Measurements from ENCODE around the gene MRPS14. TPM values are rescaled to one million over a fixed set of nuclear protein-coding genes. Genes with fewer than 3 reads are reported as not detected.

Gene MRPS14
- total RNA-seq, 1 experiment from 2014 or later, result 29.4 TPM

- CTCF ChIA-PET, result no interaction called here
- BruUV-seq (replicated peaks), result no TSS peak
- DNase-seq (ENCODE audit: low read depth, low spot score), result no peak
- Histone ChIP-seq H2AFZ (ENCODE audit: low read depth, low read length, poor library complexity, severe bottlenecking) (no peak overlapping the region), H3K4me3 (replicated peaks in 1 of 2; ENCODE audit: low read depth in 1 of 2, low read length in 2 of 2) (no peak overlapping the region), H3K4me1 (ENCODE audit: control insufficient read depth in 1 of 2, insufficient read depth in 2 of 2, low read length in 2 of 2) (no peaks in the 10 kb centered on the region), H3K36me3 (ENCODE audit: control insufficient read depth in 1 of 2, insufficient read depth in 2 of 2, low read length in 2 of 2) (no peaks in the 10 kb centered on the region), H3K79me2 (ENCODE audit: insufficient read depth, low read length) (no peaks in the 10 kb centered on the region), H3K4me2 (ENCODE audit: low read length) (no peak overlapping the region), H3K9me3 (ENCODE audit: control insufficient read depth in 1 of 2, insufficient read depth in 1 of 2, low read depth in 1 of 2, low read length in 2 of 2) (no peaks in the 10 kb centered on the region), H3K9me2 (ENCODE audit: insufficient read depth) (no peaks in the 10 kb centered on the region), H3K27me3 (ENCODE audit: insufficient read depth, low read length) (peaks cover 15% of the 10 kb centered on the region; the same call in 1 of the 2 replicates), H3K9ac (ENCODE audit: low read length) (no peak overlapping the region), H4K20me1 (ENCODE audit: insufficient read depth) (no peaks in the 10 kb centered on the region), H3K27ac (ENCODE audit: low read depth, low read length) (no peak overlapping the region)
- TF ChIP-seq EZH2phosphoT487 (IDR thresholded peaks at IDR 0.05; ENCODE audit: borderline replicate concordance) (no peak), EGR1 (IDR thresholded peaks at IDR 0.05; ENCODE audit: low read depth) (no peak), MAX (IDR thresholded peaks at IDR 0.05) (no peak), ZFX (IDR thresholded peaks at IDR 0.05) (no peak), POLR2A (IDR thresholded peaks at IDR 0.05; ENCODE audit: borderline replicate concordance, extremely low read depth, insufficient read depth, insufficient read length) (no peak), TCF7L2 (IDR thresholded peaks at IDR 0.05; ENCODE audit: borderline replicate concordance, extremely low read depth, insufficient read depth, insufficient read length) (no peak)
- ATAC-seq, result no peak
- intact Hi-C loops (cut with micrococcal nuclease), result no loop called here
- RAD21 ChIA-PET (ENCODE audit: low non-redundant PET in 1 of 2, low total read pairs in 2 of 2, uncharacterized antibody in 2 of 2, unreplicated experiment in 2 of 2), result no interaction called here
- POLR2A ChIA-PET, result no interaction called here
Measured at GRCh38 chr1:175045519-175045918, 22.3 kb upstream of the MRPS14 start.

- TF ChIP-seq POLR2A (IDR thresholded peaks at IDR 0.05; ENCODE audit: borderline replicate concordance, extremely low read depth, insufficient read depth, insufficient read length) (no peak), ZFX (IDR thresholded peaks at IDR 0.05) (no peak), FOSL1 (IDR thresholded peaks at IDR 0.05; ENCODE audit: low read depth) (no peak), REST (IDR thresholded peaks at IDR 0.05; ENCODE audit: low read depth) (no peak), ZBTB33 (IDR thresholded peaks at IDR 0.05; ENCODE audit: extremely low read depth, insufficient replicate concordance, low read length) (no peak), MAX (IDR thresholded peaks at IDR 0.05) (no peak), YY1 (IDR thresholded peaks at IDR 0.05; ENCODE audit: extremely low read depth, insufficient replicate concordance, low read depth, low read length) (no peak), ATF3 (IDR thresholded peaks at IDR 0.05) (no peak), ZNF274 (IDR thresholded peaks at IDR 0.05; ENCODE audit: low read depth, low read length) (no peak), TCF7L2 (IDR thresholded peaks at IDR 0.05; ENCODE audit: borderline replicate concordance, extremely low read depth, insufficient read depth, insufficient read length) (no peak)
- Histone ChIP-seq H3K4me2 (ENCODE audit: low read length) (no peak overlapping the region), H3K9ac (ENCODE audit: low read length) (no peak overlapping the region), H3K4me3 (replicated peaks in 1 of 2; ENCODE audit: low read depth in 1 of 2, low read length in 2 of 2) (no peak overlapping the region), H3K4me1 (ENCODE audit: control insufficient read depth in 1 of 2, insufficient read depth in 2 of 2, low read length in 2 of 2) (no peaks in the 10 kb centered on the region), H3K27me3 (ENCODE audit: insufficient read depth, low read length) (peaks cover 15% of the 10 kb centered on the region; the same call in 1 of the 2 replicates), H2AFZ (ENCODE audit: low read depth, low read length, poor library complexity, severe bottlenecking) (no peak overlapping the region), H3K27ac (ENCODE audit: low read depth, low read length) (no peak overlapping the region), H3K36me3 (ENCODE audit: control insufficient read depth in 1 of 2, insufficient read depth in 2 of 2, low read length in 2 of 2) (no peaks in the 10 kb centered on the region), H3K79me2 (ENCODE audit: insufficient read depth, low read length) (no peaks in the 10 kb centered on the region), H3K9me2 (ENCODE audit: insufficient read depth) (no peaks in the 10 kb centered on the region), H3K9me3 (ENCODE audit: control insufficient read depth in 1 of 2, insufficient read depth in 1 of 2, low read depth in 1 of 2, low read length in 2 of 2) (no peaks in the 10 kb centered on the region), H4K20me1 (ENCODE audit: insufficient read depth) (no peaks in the 10 kb centered on the region)
- CTCF ChIA-PET, result no interaction called here
- RAD21 ChIA-PET (ENCODE audit: low non-redundant PET in 1 of 2, low total read pairs in 2 of 2, uncharacterized antibody in 2 of 2, unreplicated experiment in 2 of 2), result no interaction called here
- DNase-seq (ENCODE audit: low read depth, low spot score) (no peak), ATAC-seq (no peak)
- intact Hi-C loops (cut with micrococcal nuclease), result no loop called here
- POLR2A ChIA-PET, result no interaction called here
- BruUV-seq (replicated peaks), result no TSS peak
Measured at GRCh38 chr1:175045097-175045496, 21.9 kb upstream of the MRPS14 start.

Measured in HCT116 (cell line).